ENCODE data around the gene TMA7. TPM values are rescaled to one million over a fixed set of nuclear protein-coding genes. Genes with fewer than 3 reads are reported as not detected.

Gene TMA7
- total and polyA plus RNA-seq, 10 of the 15 experiments (the other 5 are each of a cell fraction or from before 2014, with no cell fraction given): 319 to 1,760 (median 752) TPM

DNA sequence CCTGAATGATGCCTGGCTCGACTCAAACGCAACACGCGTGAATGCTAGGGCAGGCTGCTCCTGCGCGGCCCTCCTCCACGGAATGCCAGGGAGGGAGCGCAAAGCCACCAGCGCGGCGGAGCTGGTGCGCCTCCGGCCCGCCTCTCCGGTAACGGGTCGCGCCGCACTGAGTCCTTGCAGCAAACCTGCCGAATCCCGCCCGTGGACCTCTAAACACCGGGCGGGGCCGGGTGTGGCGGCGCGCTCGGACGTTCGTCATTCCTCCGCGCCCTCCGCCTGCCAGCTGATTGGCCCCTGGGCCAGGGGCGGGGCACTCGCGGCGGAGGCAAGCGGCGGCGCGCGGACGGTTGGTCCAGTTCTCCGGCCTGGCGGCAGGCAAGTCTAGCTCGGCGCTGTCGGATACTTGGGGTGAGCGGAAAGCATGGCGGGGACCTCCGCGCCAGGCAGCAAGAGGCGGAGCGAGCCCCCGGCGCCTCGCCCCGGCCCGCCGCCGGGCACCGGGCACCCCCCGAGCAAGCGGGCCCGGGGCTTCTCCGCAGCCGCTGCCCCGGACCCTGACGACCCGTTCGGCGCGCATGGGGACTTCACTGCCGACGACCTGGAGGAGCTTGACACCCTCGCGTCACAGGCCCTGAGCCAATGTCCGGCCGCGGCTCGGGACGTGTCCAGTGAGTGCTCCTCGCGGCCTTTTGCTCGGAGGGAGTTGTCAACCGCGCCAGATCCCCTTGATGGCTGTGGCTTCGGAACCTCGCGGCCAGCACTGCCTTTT lies 6.6 kb downstream of the TMA7 start, which contains the start of gene ATRIP:
Gene ATRIP (plus strand): TSS at position 313 of the 769 bp plus-strand sequence. CDS start 109 bp downstream, at position 422.
- Histone ChIP-seq H3K9me3 (replicated peaks; ENCODE audit: control insufficient read depth, insufficient read depth, low read length) (no peaks in the 10 kb centered on the region), H2AFZ (ENCODE audit: control insufficient read depth, low read depth, low read length) (peak within 1 kb of the TSS; percentile 91), H3K9ac (ENCODE audit: control insufficient read depth, insufficient read depth, low read length) (peak within 1 kb of the TSS; percentile 87), H3K36me3 (ENCODE audit: control insufficient read depth in 2 of 2, insufficient read depth in 2 of 2, low read length in 1 of 2) (peaks cover 0 to 3% of the 10 kb centered on the region in 2 experiments; a peak in 3 of 4 replicates), H3K4me1 (ENCODE audit: control insufficient read depth, insufficient read depth, low read length) (peaks cover 13% of the 10 kb centered on the region), H3K4me3 (peak within 1 kb of the TSS; percentile 74), H3K27ac (ENCODE audit: control insufficient read depth, insufficient read depth) (peak within 1 kb of the TSS; percentile 72), H3K27me3 (replicated peaks in 1 of 2; ENCODE audit: control insufficient read depth in 2 of 2, insufficient read depth in 2 of 2, low read length in 1 of 2) (no peaks in the 10 kb centered on the region), H3K79me2 (ENCODE audit: control insufficient read depth, insufficient read depth, low read length) (peaks cover 35% of the 10 kb centered on the region), H3K4me2 (ENCODE audit: control insufficient read depth, insufficient read depth) (peak within 1 kb of the TSS; percentile 75), H4K20me1 (ENCODE audit: control insufficient read depth, insufficient read depth) (no peaks in the 10 kb centered on the region)
- intact Hi-C loops (cut with micrococcal nuclease; ENCODE audit: unreplicated experiment) (loop anchor here (5.0 kb wide), 2 partner anchors 61 to 111 kb away; partner anchors contain the start of gene PFKFB4), in situ Hi-C loops (cut with MboI) (no loop called here)
- CTCF ChIA-PET: interaction anchor here (0.6 to 5.8 kb wide), 9 partner anchors 10 to 116 kb away, joined by 3 to 69 read pairs (median 4); partner anchors contain the start of gene PFKFB4
- POLR2A ChIA-PET: interaction anchor here (0.6 to 2.2 kb wide), 12 partner anchors 9 to 983 kb away, joined by 3 to 9 read pairs (median 4); partner anchors contain the start of genes NICN1, QRICH1 and SLC26A6
- DNase-seq (ENCODE audit: low read depth, low spot score) (no peak), ATAC-seq (peak; percentile 96), FAIRE-seq (no peak)
- BruUV-seq (replicated peaks): no TSS peak
- SMC1A ChIA-PET (ENCODE audit: uncharacterized antibody, unreplicated experiment): interaction anchor here (1.0 to 3.3 kb wide), 6 partner anchors 9 to 109 kb away, joined by 3 to 16 read pairs (median 4); no protein-coding TSS in a partner anchor
- WGBS (ENCODE audit: insufficient coverage, insufficient replicate concordance, low lambda C conversion rate, missing lambda C conversion rate): 2% methylated on average over 87 of the region's 91 CpGs
- RAD21 ChIA-PET (ENCODE audit: unreplicated experiment): interaction anchor here (0.7 to 2.6 kb wide), 6 partner anchors 11 to 189 kb away, joined by 3 to 20 read pairs (median 6); partner anchors contain the start of genes PFKFB4 and SLC26A6
- TF ChIP-seq SIX5 (IDR thresholded peaks at IDR 0.05; ENCODE audit: low read depth, low read length, severe bottlenecking) (peak; percentile 45), SMAD5 (IDR thresholded peaks at IDR 0.05; ENCODE audit: low read depth) (peak; percentile 76), HCFC1 (IDR thresholded peaks at IDR 0.05; ENCODE audit: low read length) (peak; percentile 77), DPF2 (IDR thresholded peaks at IDR 0.05) (peak; percentile 86; the same call in 1 of the 2 replicates), IKZF1 (conservative IDR thresholded peaks at IDR 0.05) (peak; percentile 73), HDGF (IDR thresholded peaks at IDR 0.05) (no peak), NR2F1 (conservative IDR thresholded peaks at IDR 0.05) (peak; percentile 55), POLR2AphosphoS2 (IDR thresholded peaks at IDR 0.05; ENCODE audit: low read depth, low read length) (peak; percentile 85; the same call in 1 of the 2 replicates), E2F4 (IDR thresholded peaks at IDR 0.05; ENCODE audit: low read depth, low read length) (peak; percentile 82), YY1 (IDR thresholded peaks at IDR 0.05; ENCODE audit: low read depth, low read length) (peak; percentile 70; the same call in 1 of the 2 replicates), NR2C2 (IDR thresholded peaks at IDR 0.05; ENCODE audit: borderline replicate concordance, control insufficient read depth, insufficient read length, low read depth) (no peak), CREM (IDR thresholded peaks at IDR 0.05; ENCODE audit: low read depth) (peak; percentile 99), NBN (IDR thresholded peaks at IDR 0.05) (peak; percentile 68; the same call in 1 of the 2 replicates), STAT1 (conservative IDR thresholded peaks at IDR 0.05) (0 out of 2 replicates have a peak, but pooled peaks have one; percentile 61), TAF1 (IDR thresholded peaks at IDR 0.05; ENCODE audit: borderline replicate concordance, low read depth, low read length) (peak; percentile 94), CHD2 (IDR thresholded peaks at IDR 0.05; ENCODE audit: borderline replicate concordance, low read depth, low read length) (peak; percentile 80), BHLHE40 (IDR thresholded peaks at IDR 0.05; ENCODE audit: borderline replicate concordance in 1 of 2, low read depth in 2 of 2, low read length in 1 of 2) (peak in 1 of 2 experiments; percentile 68; a peak in 2 of 4 replicates), PML (IDR thresholded peaks at IDR 0.05; ENCODE audit: low read length) (peak; percentile 81)
- TF ChIP-seq, protein P1, sequence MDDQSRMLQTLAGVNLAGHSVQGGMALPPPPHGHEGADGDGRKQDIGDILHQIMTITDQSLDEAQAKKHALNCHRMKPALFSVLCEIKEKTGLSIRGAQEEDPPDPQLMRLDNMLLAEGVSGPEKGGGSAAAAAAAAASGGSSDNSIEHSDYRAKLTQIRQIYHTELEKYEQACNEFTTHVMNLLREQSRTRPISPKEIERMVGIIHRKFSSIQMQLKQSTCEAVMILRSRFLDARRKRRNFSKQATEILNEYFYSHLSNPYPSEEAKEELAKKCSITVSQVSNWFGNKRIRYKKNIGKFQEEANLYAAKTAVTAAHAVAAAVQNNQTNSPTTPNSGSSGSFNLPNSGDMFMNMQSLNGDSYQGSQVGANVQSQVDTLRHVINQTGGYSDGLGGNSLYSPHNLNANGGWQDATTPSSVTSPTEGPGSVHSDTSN (IDR thresholded peaks at IDR 0.05; ENCODE audit: insufficient replicate concordance, low read depth, low read length): peak; percentile 64
- TF ChIP-seq, protein P2, sequence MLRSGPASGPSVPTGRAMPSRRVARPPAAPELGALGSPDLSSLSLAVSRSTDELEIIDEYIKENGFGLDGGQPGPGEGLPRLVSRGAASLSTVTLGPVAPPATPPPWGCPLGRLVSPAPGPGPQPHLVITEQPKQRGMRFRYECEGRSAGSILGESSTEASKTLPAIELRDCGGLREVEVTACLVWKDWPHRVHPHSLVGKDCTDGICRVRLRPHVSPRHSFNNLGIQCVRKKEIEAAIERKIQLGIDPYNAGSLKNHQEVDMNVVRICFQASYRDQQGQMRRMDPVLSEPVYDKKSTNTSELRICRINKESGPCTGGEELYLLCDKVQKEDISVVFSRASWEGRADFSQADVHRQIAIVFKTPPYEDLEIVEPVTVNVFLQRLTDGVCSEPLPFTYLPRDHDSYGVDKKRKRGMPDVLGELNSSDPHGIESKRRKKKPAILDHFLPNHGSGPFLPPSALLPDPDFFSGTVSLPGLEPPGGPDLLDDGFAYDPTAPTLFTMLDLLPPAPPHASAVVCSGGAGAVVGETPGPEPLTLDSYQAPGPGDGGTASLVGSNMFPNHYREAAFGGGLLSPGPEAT (IDR thresholded peaks at IDR 0.05; ENCODE audit: low read depth): peak; percentile 87

Data from GM12878 (cell line).